Skeletal muscle tissue (tissue), 4 donors: Measurements from ENCODE around the gene NPC2. TPM values are rescaled to one million over a fixed set of nuclear protein-coding genes. Genes with fewer than 3 reads are reported as not detected.

ENCODE experiments used
- H3K27ac ChIP-seq: one replicate; pipeline ENCODE4 v1.7.0; 2013; ENCODE audit warnings: mild to moderate bottlenecking, low read depth, low read length, inconsistent platforms
- H3K27me3 ChIP-seq, 3 donors: one replicate each; pipeline ENCODE4 v1.7.0; 2013; ENCODE audit warnings: low read length in 3 of 3; ENCODE audit not compliant: control insufficient read depth in 3 of 3, insufficient read depth in 3 of 3
- H3K36me3 ChIP-seq, 3 donors: one replicate each; pipeline ENCODE4 v1.7.0; 2013; ENCODE audit warnings: low read length in 3 of 3; ENCODE audit not compliant: control insufficient read depth in 3 of 3, insufficient read depth in 3 of 3
- H3K4me1 ChIP-seq, 3 donors: one replicate each; pipeline ENCODE4 v1.7.0; 2013; ENCODE audit warnings: low read length in 3 of 3, mild to moderate bottlenecking in 3 of 3; ENCODE audit not compliant: control insufficient read depth in 3 of 3, insufficient read depth in 3 of 3
- H3K4me3 ChIP-seq, 3 donors: one replicate each; pipeline ENCODE4 v1.7.0; 2013; ENCODE audit warnings: low read length in 3 of 3
- H3K9ac ChIP-seq, 3 donors: one replicate each; pipeline ENCODE4 v1.7.0; 2013; ENCODE audit warnings: low read length in 3 of 3, mild to moderate bottlenecking in 3 of 3, moderate library complexity in 2 of 3, low read depth in 1 of 3
- H3K9me3 ChIP-seq, 3 donors: one replicate each; pipeline ENCODE4 v1.7.0; 2013; ENCODE audit warnings: low read length in 3 of 3; ENCODE audit not compliant: control insufficient read depth in 3 of 3
- total RNA-seq: library from RNA; depleted of rRNA; stranded (reverse); fragments of >200 nt; gene quantifications from one replicate; pipeline ENCODE4 v1.2.3, GENCODE V29; 2014
- donor health status: Osteomylitis.

Gene NPC2
- total RNA-seq, 1 donor from 2014 or later, result 104 TPM

DNA sequence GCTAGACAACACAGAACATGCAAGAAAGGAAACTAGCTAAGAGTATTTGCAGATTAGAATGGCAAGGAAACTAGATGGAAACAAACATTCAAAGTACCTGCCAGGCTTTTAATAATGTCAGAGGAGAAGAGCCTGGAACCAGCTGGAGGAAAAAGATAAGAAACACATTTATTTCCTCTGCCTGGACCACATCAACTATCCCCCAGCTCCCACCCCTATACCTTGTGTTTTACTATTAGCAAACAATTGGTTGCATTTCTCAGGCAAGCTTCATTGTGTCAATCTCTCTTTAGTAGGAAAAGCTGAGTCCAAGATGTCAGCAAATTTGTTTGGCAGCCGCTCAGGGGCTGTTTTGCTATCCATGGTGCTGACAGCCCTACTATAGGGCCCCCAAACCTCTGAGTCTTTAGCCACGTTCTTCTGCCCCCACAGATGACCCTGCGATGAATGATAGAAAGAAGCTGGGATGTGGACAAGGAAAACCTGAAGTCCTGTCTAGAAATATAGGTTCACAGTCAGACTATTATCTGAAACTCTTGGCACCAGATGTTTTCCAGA is 55.5 kb downstream of the NPC2 start:
- Histone ChIP-seq H3K9me3 (no peaks in the 10 kb centered on the region), H3K36me3 (no peaks in the 10 kb centered on the region), H3K9ac (no peak overlapping the region), H3K4me3 (no peak overlapping the region), H3K27ac (no peak overlapping the region), H3K27me3 (peaks cover 0 to 3% (median 3%) of the 10 kb centered on the region in 3 donors), H3K4me1 (no peaks in the 10 kb centered on the region)

DNA sequence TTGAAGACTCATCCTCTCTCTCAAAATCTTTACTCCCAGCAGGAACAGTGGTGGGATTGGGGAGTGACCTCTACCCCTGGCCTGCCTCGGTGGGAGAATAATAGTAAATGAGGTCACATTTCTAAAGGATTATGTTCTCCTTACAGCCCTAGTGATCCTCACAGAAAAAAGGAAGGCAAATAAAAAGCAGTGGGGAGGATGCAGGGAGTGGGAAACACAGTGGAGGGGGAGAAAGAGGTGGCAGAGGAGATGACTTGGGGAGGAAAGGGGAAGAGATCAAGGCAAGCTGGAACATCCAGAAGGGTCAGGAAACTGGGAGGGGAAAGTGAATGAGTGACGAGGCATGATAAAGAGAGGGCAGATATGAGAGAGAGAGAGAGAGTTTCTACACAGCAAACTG is 58.8 kb downstream of the NPC2 start:
- Histone ChIP-seq H3K4me3 (no peak overlapping the region), H3K36me3 (no peaks in the 10 kb centered on the region), H3K27me3 (peaks cover 0 to 3% (median 2%) of the 10 kb centered on the region in 3 donors), H3K27ac (no peak overlapping the region), H3K4me1 (no peaks in the 10 kb centered on the region), H3K9ac (no peak overlapping the region), H3K9me3 (no peaks in the 10 kb centered on the region)

- no peak overlapping the region for H3K27ac ChIP-seq
- H3K4me1 ChIP-seq, result no peaks in the 10 kb centered on the region
- no peaks in the 10 kb centered on the region for H3K36me3 ChIP-seq
- H3K9ac ChIP-seq, result no peak overlapping the region
- no peak overlapping the region for H3K4me3 ChIP-seq
- no peaks in the 10 kb centered on the region for H3K9me3 ChIP-seq
- peaks cover 8 to 11% (median 10%) of the 10 kb centered on the region in 3 donors for H3K27me3 ChIP-seq
Measured at GRCh38 chr14:74429991-74430390, 63.1 kb downstream of the NPC2 start.

Other genes starting within 250 kb of the NPC2 start
- 28.7 TPM for gene ABCD4, start 190.4 kb downstream of the NPC2 start, total RNA-seq
- not detected for gene VRTN, start 144.8 kb downstream of the NPC2 start, total RNA-seq
- gene SYNDIG1L, start 67.1 kb downstream of the NPC2 start, total RNA-seq, result under 0.01 TPM
- 19.8 TPM for gene ISCA2, start 460 bp upstream of the NPC2 start, total RNA-seq
- gene LTBP2, start 118.9 kb upstream of the NPC2 start, total RNA-seq, result 12.0 TPM
- gene AREL1, start 219.8 kb upstream of the NPC2 start, total RNA-seq, result 21.9 TPM
- gene FCF1, start 219.8 kb upstream of the NPC2 start, total RNA-seq, result 15.1 TPM